GM19035 (cell line): ENCODE data around the gene NXPE3.
"Not testable (repeated sequence)": the region's sequence is repeated elsewhere in the genome, so short reads cannot be mapped to it uniquely, and the experiment has no call there.

Source experiments
- ATAC-seq: cut with Tn5 transposase; IDR thresholded peaks from one replicate; pipeline ENCODE4 v1.9.1; 2021; ENCODE audit not compliant: unreplicated experiment

Gene NXPE3

DNA sequence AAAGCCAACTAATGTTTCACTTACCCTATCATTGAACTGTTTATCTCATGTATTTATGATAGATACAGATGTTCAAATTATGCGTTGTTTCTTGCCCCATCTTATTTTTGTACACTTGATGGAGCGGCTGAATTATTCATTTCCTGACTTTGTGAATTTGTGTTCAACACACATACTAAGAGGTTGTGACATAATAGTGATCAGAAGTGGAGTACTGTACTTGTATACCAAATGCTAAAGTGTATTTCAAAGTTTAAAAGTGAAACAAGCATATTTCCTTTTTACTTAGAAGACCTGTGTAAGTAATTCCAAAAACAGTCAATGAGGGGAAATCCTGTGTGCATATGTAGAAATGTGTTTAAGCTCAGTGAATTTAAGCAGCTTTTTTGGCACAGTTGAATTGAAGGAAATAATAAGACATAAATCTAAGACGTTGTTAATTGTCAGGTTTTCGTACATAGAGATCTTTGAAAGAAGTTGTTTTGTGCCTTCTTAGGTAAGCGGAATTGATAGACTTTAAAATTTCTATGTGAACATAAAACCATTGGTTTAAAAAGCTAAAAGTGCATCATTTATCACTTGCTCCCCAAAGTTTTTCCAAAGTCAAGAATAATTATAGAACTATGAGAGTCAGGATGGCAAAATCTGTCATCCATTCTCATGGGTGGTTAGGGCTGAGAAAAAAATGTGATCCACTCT lies 72.2 kb downstream of the NXPE3 start:
- no peak for ATAC-seq

GRCh38 chr3:101851850-101852714 lies 73.1 kb downstream of the NXPE3 start:
- ATAC-seq, result no peak

DNA sequence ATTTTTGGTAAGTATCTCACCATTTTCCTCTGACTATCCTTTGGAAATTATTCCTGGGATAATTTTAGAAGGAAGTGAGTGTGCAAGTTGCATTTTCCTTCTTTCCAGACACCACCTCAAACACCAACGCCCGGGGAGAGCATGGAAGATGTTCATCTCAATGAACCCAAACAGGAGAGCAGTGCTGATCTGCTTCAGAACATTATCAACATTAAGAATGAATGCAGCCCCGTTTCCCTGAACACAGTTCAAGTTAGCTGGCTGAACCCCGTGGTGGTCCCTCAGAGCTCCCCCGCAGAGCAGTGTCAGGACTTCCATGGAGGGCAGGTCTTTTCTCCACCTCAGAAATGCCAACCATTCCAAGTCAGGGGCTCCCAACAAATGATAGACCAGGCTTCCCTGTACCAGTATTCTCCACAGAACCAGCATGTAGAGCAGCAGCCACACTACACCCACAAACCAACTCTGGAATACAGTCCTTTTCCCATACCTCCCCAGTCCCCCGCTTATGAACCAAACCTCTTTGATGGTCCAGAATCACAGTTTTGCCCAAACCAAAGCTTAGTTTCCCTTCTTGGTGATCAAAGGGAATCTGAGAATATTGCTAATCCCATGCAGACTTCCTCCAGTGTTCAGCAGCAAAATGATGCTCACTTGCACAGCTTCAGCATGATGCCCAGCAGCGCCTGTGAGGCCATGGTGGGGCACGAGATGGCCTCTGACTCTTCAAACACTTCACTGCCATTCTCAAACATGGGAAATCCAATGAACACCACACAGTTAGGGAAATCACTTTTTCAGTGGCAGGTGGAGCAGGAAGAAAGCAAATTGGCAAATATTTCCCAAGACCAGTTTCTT lies 74.2 kb downstream of the NXPE3 start:
- no peak for ATAC-seq

DNA sequence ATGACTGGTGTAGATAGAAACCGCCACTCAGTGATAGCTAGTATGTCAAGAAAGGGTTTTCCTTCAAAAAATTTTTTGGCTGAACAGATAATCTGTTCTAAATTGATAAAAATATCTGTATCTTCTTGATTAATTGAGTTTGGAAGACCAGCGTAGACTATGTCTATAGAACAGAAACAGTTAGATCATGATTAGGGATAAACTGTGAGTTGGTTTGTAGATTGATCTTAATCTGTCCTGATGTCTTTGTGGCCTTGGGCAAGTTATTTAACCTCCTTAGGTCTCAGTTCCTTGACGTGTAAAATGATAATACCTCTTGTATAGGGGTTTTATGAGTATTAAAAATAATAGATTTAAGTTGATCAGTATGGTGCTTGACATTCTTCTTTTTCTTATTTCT lies 75.0 kb downstream of the NXPE3 start:
- ATAC-seq, result no peak

DNA sequence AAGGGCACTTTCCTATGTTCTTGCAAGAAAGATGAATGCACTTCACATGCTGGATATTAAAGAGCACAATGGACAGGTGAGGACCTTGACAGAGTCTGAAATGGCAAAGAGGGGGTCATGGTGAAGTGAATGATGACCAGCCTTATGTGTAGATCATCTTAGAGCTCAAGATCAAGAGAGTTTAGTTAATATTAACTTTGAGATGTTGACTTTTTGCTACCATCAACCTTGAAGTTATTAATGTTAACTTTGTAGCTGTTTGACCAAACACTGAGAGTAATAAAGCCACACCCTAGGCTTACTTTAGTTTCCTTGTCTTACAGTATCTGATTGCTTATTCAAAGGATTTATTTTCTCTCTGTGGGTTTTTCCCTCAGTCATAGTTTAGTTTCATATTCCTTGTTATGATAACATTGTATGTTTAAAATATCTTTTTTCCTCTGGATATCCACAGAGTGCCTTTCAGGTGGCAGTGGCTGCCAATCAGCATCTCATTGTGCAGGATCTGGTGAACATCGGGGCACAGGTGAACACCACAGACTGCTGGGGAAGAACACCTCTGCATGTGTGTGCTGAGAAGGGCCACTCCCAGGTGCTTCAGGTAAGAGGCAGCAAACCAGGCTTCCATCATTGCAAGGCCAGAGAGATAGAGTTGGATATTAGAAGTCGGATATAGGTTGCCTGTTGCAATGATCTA lies 75.7 kb downstream of the NXPE3 start:
- no peak for ATAC-seq

DNA sequence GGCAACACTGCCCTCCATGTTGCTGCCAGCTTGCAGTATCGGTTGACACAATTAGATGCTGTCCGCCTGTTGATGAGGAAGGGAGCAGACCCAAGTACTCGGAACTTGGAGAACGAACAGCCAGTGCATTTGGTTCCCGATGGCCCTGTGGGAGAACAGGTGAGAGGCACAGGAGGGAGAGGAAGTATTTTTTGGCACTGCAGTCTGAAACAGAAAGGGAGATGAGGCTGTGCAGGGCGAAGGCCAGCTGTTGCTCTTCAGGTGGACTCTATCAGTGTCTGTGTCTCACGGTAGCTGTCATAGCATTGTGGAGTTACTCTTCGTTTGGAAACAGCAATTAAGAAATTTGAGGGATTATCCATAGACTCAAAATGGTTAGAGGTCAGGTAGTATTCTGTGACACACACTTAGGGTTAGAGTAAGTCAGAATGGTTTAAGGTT lies 78.3 kb downstream of the NXPE3 start:
- no peak for ATAC-seq

DNA sequence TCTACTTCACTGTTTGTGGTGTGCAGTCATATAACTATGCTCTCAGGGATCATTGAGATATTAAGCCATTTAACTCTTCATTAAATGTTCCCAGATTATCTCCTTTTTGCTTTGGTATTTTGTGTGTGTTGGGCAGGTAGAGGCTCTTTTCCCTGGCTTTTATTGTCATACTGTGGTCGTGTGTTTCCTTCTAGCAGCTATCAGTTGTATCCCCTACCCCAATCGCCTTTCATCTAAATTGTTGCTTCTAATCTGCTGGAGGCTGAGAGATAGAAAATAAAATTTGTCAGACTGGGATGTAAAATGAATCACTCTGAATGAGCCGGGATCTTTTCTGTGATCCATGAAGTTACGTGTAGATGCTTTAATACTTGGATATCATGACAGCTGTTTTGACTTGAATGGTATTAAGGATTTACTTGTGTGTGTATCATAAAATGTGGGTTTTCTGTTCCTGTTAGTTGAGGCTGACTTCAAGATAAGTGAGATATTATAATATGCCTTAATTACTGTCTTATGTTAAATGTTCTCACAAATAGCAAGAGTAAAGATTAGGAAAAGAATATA lies 79.5 kb downstream of the NXPE3 start:
- ATAC-seq, result no peak

- ATAC-seq, result no peak
These were observed 81.0 kb downstream of the NXPE3 start for GRCh38 chr3:101859882-101860448.

- ATAC-seq, result peak; percentile 62
These were observed 82.3 kb downstream of the NXPE3 start for GRCh38 chr3:101861212-101861788.

DNA sequence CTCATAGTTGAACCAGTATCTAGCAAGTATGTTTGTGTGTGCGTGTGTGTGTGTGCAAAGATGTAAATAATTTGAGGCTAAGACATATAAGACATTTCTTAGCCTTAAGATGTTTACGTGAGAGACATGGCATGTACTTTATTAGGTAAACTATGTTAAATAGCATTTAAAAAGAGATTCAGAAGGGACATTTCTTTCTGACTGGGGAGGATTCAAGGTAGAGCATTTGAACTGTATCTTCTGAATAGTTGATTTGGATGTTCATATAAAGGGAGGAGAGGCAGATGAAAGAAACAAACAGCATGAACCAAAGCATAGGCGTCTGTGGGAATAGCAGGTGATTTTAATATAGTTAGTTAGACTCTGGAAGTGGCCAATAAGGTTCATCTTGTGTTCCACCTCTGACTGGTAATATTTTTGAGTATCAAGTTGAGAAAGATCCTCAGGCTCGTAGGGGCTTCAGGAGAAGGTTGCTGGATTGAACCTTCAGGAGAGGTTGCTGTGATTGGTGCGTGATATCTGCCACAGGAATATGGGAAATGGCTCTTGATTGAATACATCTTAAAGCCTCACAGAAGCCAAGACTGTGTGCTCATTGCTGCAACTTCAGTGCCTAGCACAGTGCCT lies 82.9 kb downstream of the NXPE3 start:
- no peak for ATAC-seq

DNA sequence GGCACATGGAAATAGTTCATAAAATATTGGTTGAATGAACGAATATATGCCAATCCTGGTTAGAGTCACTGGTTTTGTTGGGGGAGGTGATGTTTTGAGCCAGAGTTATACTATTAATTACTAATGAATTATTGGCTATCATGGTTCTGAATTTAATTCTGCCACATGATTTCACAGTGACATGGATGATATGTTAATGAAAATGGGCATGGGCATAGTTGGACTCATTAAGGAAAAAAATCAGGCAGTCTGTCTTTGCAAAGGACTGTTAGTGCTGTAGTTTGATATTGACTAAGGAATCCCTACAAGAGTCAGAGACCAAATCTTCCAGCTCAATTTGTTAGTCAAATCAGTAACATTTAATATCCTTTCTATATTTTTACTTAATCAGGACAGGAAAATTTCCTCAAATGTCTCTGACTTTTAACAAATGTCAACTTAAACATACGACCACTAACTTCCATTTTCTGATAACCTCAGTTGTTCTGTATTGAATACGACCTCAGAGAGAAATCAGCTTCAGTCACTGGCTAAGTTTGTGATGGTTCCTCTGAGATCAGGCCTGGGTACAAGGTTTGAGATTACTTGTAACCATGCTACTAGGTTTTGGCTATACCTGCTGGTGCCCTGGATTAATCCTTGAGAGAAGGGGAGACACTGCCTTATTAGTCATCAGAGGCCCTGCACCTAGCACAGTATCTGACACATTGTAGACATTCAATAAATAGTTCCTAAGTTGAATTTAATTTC lies 83.6 kb downstream of the NXPE3 start:
- no peak for ATAC-seq

GRCh38 chr3:101864926-101865325 lies 85.9 kb downstream of the NXPE3 start:
- ATAC-seq, result not testable (repeated sequence)

GRCh38 chr3:101865751-101866509 lies 86.9 kb downstream of the NXPE3 start:
- ATAC-seq, result no peak

DNA sequence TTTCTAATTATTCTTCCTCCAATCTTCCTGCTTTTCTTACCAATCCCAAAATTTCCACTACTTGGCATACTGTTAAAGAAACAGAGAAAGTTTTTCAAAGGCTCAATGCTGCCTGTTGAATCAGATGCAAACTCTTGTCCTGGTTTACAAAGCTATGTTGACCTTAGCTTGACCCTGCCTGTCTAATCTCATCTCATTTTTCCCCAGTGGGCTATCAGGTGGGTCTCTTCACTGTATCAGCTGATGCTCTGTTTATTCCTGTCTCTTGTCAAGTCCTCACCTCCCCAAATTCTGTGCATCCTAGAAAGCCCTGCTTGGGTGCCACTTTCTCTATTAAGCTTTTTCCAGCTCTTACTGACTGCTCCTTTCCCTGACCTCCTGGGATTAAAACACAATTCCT lies 88.5 kb downstream of the NXPE3 start:
- no peak for ATAC-seq

DNA sequence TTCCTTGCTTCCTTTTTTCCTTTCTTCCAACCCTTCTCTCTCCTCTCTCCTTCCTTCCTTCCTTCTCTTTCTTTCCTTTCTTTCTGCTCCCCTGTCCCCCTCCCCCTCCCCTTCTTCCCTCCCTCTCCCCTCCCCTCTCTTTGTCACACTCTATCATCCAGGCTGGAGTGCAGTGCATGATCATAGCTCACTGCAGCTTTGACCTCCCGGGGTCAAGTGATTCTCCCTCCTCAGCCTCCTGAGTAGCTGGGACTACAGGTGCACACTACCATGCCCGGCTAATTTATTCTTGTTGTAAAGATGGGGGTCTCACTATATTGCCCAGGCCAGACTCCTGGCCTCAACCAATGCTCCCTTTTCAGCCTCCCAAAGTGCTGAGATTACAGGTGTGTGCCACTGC lies 89.0 kb downstream of the NXPE3 start:
- ATAC-seq, result no peak

GRCh38 chr3:101868534-101869464 lies 89.8 kb downstream of the NXPE3 start:
- ATAC-seq, result no peak

DNA sequence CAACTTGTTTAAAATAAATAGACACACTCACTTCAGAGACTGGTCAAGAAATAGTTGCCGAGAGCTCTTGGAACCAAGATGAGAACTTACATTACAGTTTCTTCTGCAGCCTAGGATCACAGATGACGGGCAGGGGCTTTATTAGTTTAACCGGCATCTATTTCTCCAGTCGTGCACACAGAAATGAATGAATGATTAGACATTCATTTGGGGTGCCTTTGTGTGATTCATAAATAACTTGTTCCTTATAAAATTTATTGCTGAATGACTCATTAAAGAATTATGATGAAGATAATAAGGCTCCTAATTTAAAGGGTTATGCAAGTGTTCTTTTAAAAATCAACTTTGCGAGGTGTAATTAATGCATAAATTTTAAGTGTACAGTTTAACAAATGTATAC lies 91.1 kb downstream of the NXPE3 start:
- no peak for ATAC-seq
